Activated CD8-positive, alpha-beta memory T cell treated with anti-CD3 and anti-CD28 coated beads, Interleukin-2, amount 10 ng/mL, durations not matched to agents 7 days and 5 days (primary cell): Measurements from ENCODE around the gene EXOG. TPM values are rescaled to one million over a fixed set of nuclear protein-coding genes. Genes with fewer than 3 reads are reported as not detected.
"Not testable (repeated sequence)": the region's sequence is repeated elsewhere in the genome, so short reads cannot be mapped to it uniquely, and the experiment has no call there.

Experiments used
- ATAC-seq: fragments of 150-1000 bp; cut with Tn5 transposase; one replicate; pipeline ENCODE4 v1.10.0; 2021; ENCODE audit warnings: moderate library complexity
- CTCF ChIA-PET: fragments of 350-600 bp; sonication (Branson Sonifier 250); formaldehyde crosslinking; loops from one replicate; lab custom pipeline; 2021; ENCODE audit warnings: antibody characterized with exemption; lab: Charles Lee
- DNase-seq: peaks from one replicate; pipeline ENCODE4 v3.0.0-alpha.2; 2020
- H3K27ac Mint-ChIP-seq: one replicate; pipeline ENCODE4 v1.8.0; 2021; ENCODE audit warnings: mild to moderate bottlenecking, mixed read lengths
- H3K27me3 Mint-ChIP-seq: one replicate; pipeline ENCODE4 v1.8.0; 2021; ENCODE audit warnings: mixed read lengths
- H3K36me3 Mint-ChIP-seq: one replicate; pipeline ENCODE4 v1.8.0; 2021; ENCODE audit warnings: mild to moderate bottlenecking, mixed read lengths
- H3K4me1 Mint-ChIP-seq: one replicate; pipeline ENCODE4 v1.8.0; 2021; ENCODE audit warnings: mixed read lengths
- H3K4me3 Mint-ChIP-seq: one replicate; pipeline ENCODE4 v1.8.0; 2021; ENCODE audit warnings: mild to moderate bottlenecking, moderate library complexity, mixed read lengths
- H3K9me3 Mint-ChIP-seq: one replicate; pipeline ENCODE4 v1.8.0; 2022; ENCODE audit warnings: low read depth, mixed read lengths
- total RNA-seq, 2 experiments: library from RNA; stranded (reverse); gene quantifications; one replicate each; pipeline ENCODE4 v1.2.3, GENCODE V29; 2021

Gene EXOG
- total RNA-seq, 2 experiments from 2014 or later = 19.7 to 23.8 TPM

GRCh38 chr3:38556640-38557358 lies 60.7 kb downstream of the EXOG start:
- no peak overlapping the region for H3K27ac Mint-ChIP-seq
- no peaks in the 10 kb centered on the region for H3K4me1 Mint-ChIP-seq
- H3K27me3 Mint-ChIP-seq = peaks cover 2% of the 10 kb centered on the region
- DNase-seq (no peak), ATAC-seq (no peak)
- no peak overlapping the region for H3K4me3 Mint-ChIP-seq
- no peaks in the 10 kb centered on the region for H3K9me3 Mint-ChIP-seq
- no peaks in the 10 kb centered on the region for H3K36me3 Mint-ChIP-seq
- CTCF ChIA-PET = no interaction called here

GRCh38 chr3:38558864-38559263 lies 62.7 kb downstream of the EXOG start:
- H3K27ac Mint-ChIP-seq = no peak overlapping the region
- peaks cover 2% of the 10 kb centered on the region for H3K27me3 Mint-ChIP-seq
- CTCF ChIA-PET = no interaction called here

GRCh38 chr3:38560284-38560683 lies 64.1 kb downstream of the EXOG start:
- no peak overlapping the region for H3K4me3 Mint-ChIP-seq
- H3K4me1 Mint-ChIP-seq = no peaks in the 10 kb centered on the region
- no peak overlapping the region for H3K27ac Mint-ChIP-seq
- no peaks in the 10 kb centered on the region for H3K36me3 Mint-ChIP-seq
- H3K27me3 Mint-ChIP-seq = peaks cover 2% of the 10 kb centered on the region
- no peaks in the 10 kb centered on the region for H3K9me3 Mint-ChIP-seq
- CTCF ChIA-PET = no interaction called here
- no peak for ATAC-seq
- DNase-seq = no peak

More at GRCh38 chr3:38558864-38559263, 62.7 kb downstream of the EXOG start:
- no peaks in the 10 kb centered on the region for H3K9me3 Mint-ChIP-seq
- DNase-seq = no peak
- ATAC-seq = no peak
- H3K4me1 Mint-ChIP-seq = no peaks in the 10 kb centered on the region
- H3K36me3 Mint-ChIP-seq = no peaks in the 10 kb centered on the region
- no peak overlapping the region for H3K4me3 Mint-ChIP-seq

GRCh38 chr3:38560996-38561717 lies 65.0 kb downstream of the EXOG start:
- ATAC-seq (no peak), DNase-seq (no peak)
- Mint-ChIP-seq H3K9me3 (no peaks in the 10 kb centered on the region), H3K27me3 (no peaks in the 10 kb centered on the region), H3K4me1 (no peaks in the 10 kb centered on the region), H3K4me3 (no peak overlapping the region), H3K36me3 (no peaks in the 10 kb centered on the region), H3K27ac (no peak overlapping the region)
- CTCF ChIA-PET = no interaction called here

GRCh38 chr3:38561746-38562466 lies 65.8 kb downstream of the EXOG start:
- Mint-ChIP-seq H3K4me3 (no peak overlapping the region), H3K4me1 (no peaks in the 10 kb centered on the region), H3K27me3 (no peaks in the 10 kb centered on the region), H3K36me3 (no peaks in the 10 kb centered on the region), H3K27ac (no peak overlapping the region), H3K9me3 (no peaks in the 10 kb centered on the region)
- ATAC-seq (no peak), DNase-seq (no peak)
- CTCF ChIA-PET = no interaction called here

- H3K27ac Mint-ChIP-seq = no peak overlapping the region
- no peak for DNase-seq
- ATAC-seq = no peak
- no peak overlapping the region for H3K4me3 Mint-ChIP-seq
- H3K36me3 Mint-ChIP-seq = no peaks in the 10 kb centered on the region
- no peaks in the 10 kb centered on the region for H3K4me1 Mint-ChIP-seq
- no peaks in the 10 kb centered on the region for H3K27me3 Mint-ChIP-seq
- no peaks in the 10 kb centered on the region for H3K9me3 Mint-ChIP-seq
- CTCF ChIA-PET = no interaction called here
Observed at GRCh38 chr3:38562467-38562925, 66.4 kb downstream of the EXOG start.

GRCh38 chr3:38563070-38563885 lies 67.1 kb downstream of the EXOG start:
- H3K27ac Mint-ChIP-seq = no peak overlapping the region
- DNase-seq = no peak
- no peaks in the 10 kb centered on the region for H3K27me3 Mint-ChIP-seq
- ATAC-seq = no peak
- H3K4me1 Mint-ChIP-seq = no peaks in the 10 kb centered on the region
- H3K9me3 Mint-ChIP-seq = no peaks in the 10 kb centered on the region
- no peaks in the 10 kb centered on the region for H3K36me3 Mint-ChIP-seq
- CTCF ChIA-PET = no interaction called here
- H3K4me3 Mint-ChIP-seq = no peak overlapping the region

- Mint-ChIP-seq H3K4me3 (no peak overlapping the region), H3K27ac (no peak overlapping the region), H3K4me1 (no peaks in the 10 kb centered on the region), H3K9me3 (no peaks in the 10 kb centered on the region), H3K36me3 (no peaks in the 10 kb centered on the region), H3K27me3 (no peaks in the 10 kb centered on the region)
- DNase-seq (no peak), ATAC-seq (no peak)
- CTCF ChIA-PET = no interaction called here
Observed at GRCh38 chr3:38563886-38564270, 67.7 kb downstream of the EXOG start.

GRCh38 chr3:38564631-38565338 lies 68.6 kb downstream of the EXOG start:
- no peaks in the 10 kb centered on the region for H3K27me3 Mint-ChIP-seq
- H3K4me1 Mint-ChIP-seq = no peaks in the 10 kb centered on the region
- CTCF ChIA-PET = interaction anchor here (0.8 kb wide), 1 partner anchor 43 kb away, joined by 3 read pairs; no protein-coding TSS in a partner anchor
- DNase-seq (no peak), ATAC-seq (no peak)
- no peak overlapping the region for H3K27ac Mint-ChIP-seq
- no peaks in the 10 kb centered on the region for H3K9me3 Mint-ChIP-seq
- H3K4me3 Mint-ChIP-seq = no peak overlapping the region
- H3K36me3 Mint-ChIP-seq = no peaks in the 10 kb centered on the region

GRCh38 chr3:38565339-38566214 lies 69.4 kb downstream of the EXOG start:
- CTCF ChIA-PET = interaction anchor here (0.8 kb wide), 1 partner anchor 44 kb away, joined by 3 read pairs; no protein-coding TSS in a partner anchor
- no peak overlapping the region for H3K4me3 Mint-ChIP-seq
- H3K9me3 Mint-ChIP-seq = no peaks in the 10 kb centered on the region
- ATAC-seq (no peak), DNase-seq (no peak)
- H3K27ac Mint-ChIP-seq = no peak overlapping the region
- H3K4me1 Mint-ChIP-seq = no peaks in the 10 kb centered on the region
- H3K36me3 Mint-ChIP-seq = no peaks in the 10 kb centered on the region
- no peaks in the 10 kb centered on the region for H3K27me3 Mint-ChIP-seq

- CTCF ChIA-PET = no interaction called here
- H3K4me1 Mint-ChIP-seq = no peaks in the 10 kb centered on the region
- no peak for ATAC-seq
- no peaks in the 10 kb centered on the region for H3K9me3 Mint-ChIP-seq
- H3K4me3 Mint-ChIP-seq = no peak overlapping the region
- H3K36me3 Mint-ChIP-seq = no peaks in the 10 kb centered on the region
- DNase-seq = no peak
- H3K27ac Mint-ChIP-seq = no peak overlapping the region
- H3K27me3 Mint-ChIP-seq = no peaks in the 10 kb centered on the region
Observed at GRCh38 chr3:38566215-38566528, 70.0 kb downstream of the EXOG start.

GRCh38 chr3:38566794-38567193 lies 70.7 kb downstream of the EXOG start:
- H3K27me3 Mint-ChIP-seq, H3K36me3 Mint-ChIP-seq, CTCF ChIA-PET, ATAC-seq, H3K27ac Mint-ChIP-seq, H3K4me3 Mint-ChIP-seq, H3K4me1 Mint-ChIP-seq, DNase-seq, H3K9me3 Mint-ChIP-seq: not testable (repeated sequence)
